ENCODE measurements around the gene SIT1. TPM values are rescaled to one million over a fixed set of nuclear protein-coding genes. Genes with fewer than 3 reads are reported as not detected.

Gene SIT1
- total RNA-seq, 1 experiment from 2014 or later, result not detected

DNA sequence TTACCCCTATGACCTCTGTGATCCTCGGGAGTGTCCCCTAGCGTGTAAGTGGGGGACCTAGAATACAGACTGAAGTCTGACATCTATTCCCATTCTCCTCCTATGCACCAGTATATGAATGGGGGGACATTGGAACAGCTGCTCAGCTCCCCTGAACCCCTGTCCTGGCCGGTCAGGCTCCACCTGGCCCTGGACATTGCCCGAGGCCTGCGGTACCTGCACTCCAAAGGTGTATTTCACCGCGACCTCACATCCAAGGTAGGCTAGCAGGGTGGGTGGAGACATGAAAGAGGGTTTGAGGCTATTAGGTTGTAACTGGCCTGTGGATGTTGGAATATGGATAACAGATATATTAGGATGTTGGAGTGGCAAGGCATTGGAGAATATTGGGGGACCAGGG lies 44.0 kb downstream of the SIT1 start:
- no peak overlapping the region for H3K4me3 Mint-ChIP-seq (ENCODE audit: low read depth, unreplicated experiment)
- TF ChIP-seq, protein P1, sequence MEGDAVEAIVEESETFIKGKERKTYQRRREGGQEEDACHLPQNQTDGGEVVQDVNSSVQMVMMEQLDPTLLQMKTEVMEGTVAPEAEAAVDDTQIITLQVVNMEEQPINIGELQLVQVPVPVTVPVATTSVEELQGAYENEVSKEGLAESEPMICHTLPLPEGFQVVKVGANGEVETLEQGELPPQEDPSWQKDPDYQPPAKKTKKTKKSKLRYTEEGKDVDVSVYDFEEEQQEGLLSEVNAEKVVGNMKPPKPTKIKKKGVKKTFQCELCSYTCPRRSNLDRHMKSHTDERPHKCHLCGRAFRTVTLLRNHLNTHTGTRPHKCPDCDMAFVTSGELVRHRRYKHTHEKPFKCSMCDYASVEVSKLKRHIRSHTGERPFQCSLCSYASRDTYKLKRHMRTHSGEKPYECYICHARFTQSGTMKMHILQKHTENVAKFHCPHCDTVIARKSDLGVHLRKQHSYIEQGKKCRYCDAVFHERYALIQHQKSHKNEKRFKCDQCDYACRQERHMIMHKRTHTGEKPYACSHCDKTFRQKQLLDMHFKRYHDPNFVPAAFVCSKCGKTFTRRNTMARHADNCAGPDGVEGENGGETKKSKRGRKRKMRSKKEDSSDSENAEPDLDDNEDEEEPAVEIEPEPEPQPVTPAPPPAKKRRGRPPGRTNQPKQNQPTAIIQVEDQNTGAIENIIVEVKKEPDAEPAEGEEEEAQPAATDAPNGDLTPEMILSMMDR (IDR thresholded peaks at IDR 0.05; ENCODE audit: unreplicated experiment), result no peak
- peaks cover 21% of the 10 kb centered on the region for H3K36me3 Mint-ChIP-seq (ENCODE audit: insufficient read depth, unreplicated experiment)
- peaks cover 15% of the 10 kb centered on the region for H3K4me1 Mint-ChIP-seq (ENCODE audit: low read depth, unreplicated experiment)
- intact Hi-C loops (cut with micrococcal nuclease; ENCODE audit: unreplicated experiment), result no loop called here
- CTCF ChIA-PET, result no interaction called here
- H3K9me3 Mint-ChIP-seq (ENCODE audit: low read depth, unreplicated experiment), result no peaks in the 10 kb centered on the region
- no peaks in the 10 kb centered on the region for H3K27me3 Mint-ChIP-seq (ENCODE audit: unreplicated experiment)
- no peak overlapping the region for H3K27ac Mint-ChIP-seq (ENCODE audit: unreplicated experiment)
- no peak for DNase-seq
- BruUV-seq (replicated peaks), result no TSS peak

DNA sequence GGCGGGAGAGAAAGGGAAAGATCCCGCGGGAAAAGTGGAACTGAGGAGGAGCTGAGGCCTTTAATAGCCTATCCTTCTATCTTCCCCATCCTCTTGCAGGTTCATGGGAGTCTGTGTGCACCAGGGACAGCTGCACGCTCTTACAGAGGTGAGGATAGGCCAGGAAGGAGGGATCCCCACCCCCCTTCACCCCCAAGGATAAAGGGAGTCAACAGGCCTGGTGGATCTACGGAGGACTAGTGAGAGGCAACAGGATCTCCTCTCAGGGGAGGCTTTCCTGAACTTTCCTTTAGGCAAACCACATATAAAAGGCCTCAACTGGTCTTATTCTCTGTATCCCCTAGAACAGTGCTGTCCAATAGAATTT lies 44.6 kb downstream of the SIT1 start:
- intact Hi-C loops (cut with micrococcal nuclease; ENCODE audit: unreplicated experiment), result no loop called here
- H3K4me3 Mint-ChIP-seq (ENCODE audit: low read depth, unreplicated experiment), result peak overlapping the region; percentile 85
- H3K27ac Mint-ChIP-seq (ENCODE audit: unreplicated experiment), result no peak overlapping the region
- DNase-seq, result no peak
- peaks cover 15% of the 10 kb centered on the region for H3K4me1 Mint-ChIP-seq (ENCODE audit: low read depth, unreplicated experiment)
- CTCF ChIA-PET, result no interaction called here
- BruUV-seq (replicated peaks), result no TSS peak
- peaks cover 21% of the 10 kb centered on the region for H3K36me3 Mint-ChIP-seq (ENCODE audit: insufficient read depth, unreplicated experiment)
- TF ChIP-seq, protein P1 (IDR thresholded peaks at IDR 0.05; ENCODE audit: unreplicated experiment), result no peak
- no peaks in the 10 kb centered on the region for H3K9me3 Mint-ChIP-seq (ENCODE audit: low read depth, unreplicated experiment)
- no peaks in the 10 kb centered on the region for H3K27me3 Mint-ChIP-seq (ENCODE audit: unreplicated experiment)

DNA sequence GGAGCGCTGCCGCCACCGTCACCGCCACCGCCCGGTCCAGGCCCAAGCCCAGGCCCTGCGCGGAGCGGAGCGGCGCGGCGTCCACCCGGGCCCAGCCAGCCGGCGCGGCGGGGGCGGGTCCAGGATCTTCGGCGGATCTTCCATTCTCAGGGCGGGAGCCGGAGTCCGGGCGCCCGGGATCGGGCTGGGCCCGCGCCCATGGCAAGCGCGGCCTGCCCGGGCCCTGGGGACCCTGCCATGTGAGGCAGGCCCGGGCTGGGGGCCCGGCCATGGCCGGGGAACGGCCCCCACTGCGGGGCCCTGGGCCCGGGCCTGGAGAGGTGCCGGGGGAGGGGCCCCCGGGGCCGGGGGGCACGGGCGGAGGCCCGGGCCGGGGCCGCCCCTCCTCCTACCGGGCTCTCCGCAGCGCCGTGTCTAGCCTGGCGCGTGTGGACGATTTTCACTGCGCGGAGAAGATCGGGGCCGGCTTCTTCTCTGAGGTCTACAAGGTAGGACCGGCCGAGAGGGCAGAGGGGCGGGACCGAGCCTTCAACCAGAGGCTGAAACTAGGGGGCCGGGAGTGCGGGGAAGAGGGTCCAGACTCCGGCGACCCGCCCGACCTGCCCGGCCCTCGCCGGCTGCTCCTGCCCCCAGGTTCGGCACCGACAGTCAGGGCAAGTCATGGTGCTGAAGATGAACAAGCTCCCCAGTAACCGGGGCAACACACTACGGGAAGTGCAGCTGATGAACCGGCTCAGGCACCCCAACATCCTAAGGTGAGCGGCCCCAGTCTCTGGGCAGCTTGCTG lies 45.2 kb downstream of the SIT1 start:
- Mint-ChIP-seq H3K9me3 (ENCODE audit: low read depth, unreplicated experiment) (no peaks in the 10 kb centered on the region), H3K36me3 (ENCODE audit: insufficient read depth, unreplicated experiment) (peaks cover 21% of the 10 kb centered on the region), H3K4me3 (ENCODE audit: low read depth, unreplicated experiment) (peak overlapping the region; percentile 85), H3K27ac (ENCODE audit: unreplicated experiment) (no peak overlapping the region), H3K27me3 (ENCODE audit: unreplicated experiment) (no peaks in the 10 kb centered on the region), H3K4me1 (ENCODE audit: low read depth, unreplicated experiment) (peaks cover 15% of the 10 kb centered on the region)
- CTCF ChIA-PET, result no interaction called here
- no TSS peak for BruUV-seq (replicated peaks)
- peak; percentile 9 for DNase-seq
- intact Hi-C loops (cut with micrococcal nuclease; ENCODE audit: unreplicated experiment), result no loop called here
- TF ChIP-seq, protein P1 (IDR thresholded peaks at IDR 0.05; ENCODE audit: unreplicated experiment), result no peak

DNA sequence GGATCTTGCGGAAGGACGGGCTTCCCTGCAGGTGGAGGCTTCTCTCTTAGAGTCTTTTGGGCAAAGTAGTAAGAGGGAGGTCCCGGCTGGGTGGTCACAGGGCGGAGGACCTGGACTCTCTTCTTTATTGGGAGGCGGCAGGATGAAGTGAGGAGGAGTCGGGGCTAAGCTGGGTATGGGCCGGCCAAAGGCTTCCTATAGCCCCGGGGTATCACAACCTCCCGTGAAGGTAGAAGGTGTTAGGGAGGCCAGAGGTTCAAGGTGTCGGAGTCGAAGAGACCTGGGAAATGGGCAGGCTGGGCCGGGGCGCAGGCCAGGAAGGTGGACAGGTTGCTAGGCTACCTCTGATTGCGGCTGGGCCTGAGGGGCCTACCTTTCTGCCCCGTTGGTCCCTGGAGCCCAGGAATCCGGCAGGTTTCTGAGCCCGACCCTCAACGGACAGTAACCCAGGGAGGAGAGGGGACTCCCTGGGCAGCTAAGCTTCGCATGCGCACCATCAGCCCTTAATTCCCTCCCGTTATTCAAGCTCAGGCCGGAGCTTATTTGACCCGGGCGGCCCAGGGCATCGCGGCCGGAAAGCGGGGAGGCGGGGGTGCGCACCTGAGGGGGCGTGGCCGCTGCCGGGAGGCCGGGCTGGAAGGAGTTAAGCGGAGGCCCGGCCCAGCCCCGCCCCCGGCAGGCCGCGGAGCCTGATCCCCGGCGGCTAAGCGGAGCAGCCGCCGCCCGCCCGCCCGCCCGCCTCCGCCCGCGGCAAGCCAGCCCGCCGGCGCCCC lies 46.0 kb downstream of the SIT1 start, which contains the start of gene TESK1:
Gene TESK1, plus strand, starts transcription at position 685 of the 773 bp plus-strand sequence. CDS start 358 bp downstream, outside the sequence.
- CTCF ChIA-PET, result interaction anchor here (1.1 to 1.7 kb wide), 3 partner anchors 41 to 60 kb away, joined by 3 to 7 read pairs (median 3); partner anchors contain the start of genes ARHGEF39, CCDC107 and RMRP
- Mint-ChIP-seq H3K27me3 (ENCODE audit: unreplicated experiment) (no peaks in the 10 kb centered on the region), H3K4me3 (ENCODE audit: low read depth, unreplicated experiment) (peak within 1 kb of the TSS; percentile 85), H3K36me3 (ENCODE audit: insufficient read depth, unreplicated experiment) (peaks cover 21% of the 10 kb centered on the region), H3K27ac (ENCODE audit: unreplicated experiment) (peak within 1 kb of the TSS; percentile 97), H3K4me1 (ENCODE audit: low read depth, unreplicated experiment) (peaks cover 15% of the 10 kb centered on the region), H3K9me3 (ENCODE audit: low read depth, unreplicated experiment) (no peaks in the 10 kb centered on the region)
- intact Hi-C loops (cut with micrococcal nuclease; ENCODE audit: unreplicated experiment), result no loop called here
- DNase-seq, result peak; percentile 84
- TF ChIP-seq, protein P1 (IDR thresholded peaks at IDR 0.05; ENCODE audit: unreplicated experiment), result no peak
- no TSS peak for BruUV-seq (replicated peaks)
